Measurements from ENCODE around the gene SPRY4. TPM values are rescaled to one million over a fixed set of nuclear protein-coding genes. Genes with fewer than 3 reads are reported as not detected.

SPRY4 gene
- total RNA-seq, 1 experiment from 2014 or later, result 41.9 TPM

DNA sequence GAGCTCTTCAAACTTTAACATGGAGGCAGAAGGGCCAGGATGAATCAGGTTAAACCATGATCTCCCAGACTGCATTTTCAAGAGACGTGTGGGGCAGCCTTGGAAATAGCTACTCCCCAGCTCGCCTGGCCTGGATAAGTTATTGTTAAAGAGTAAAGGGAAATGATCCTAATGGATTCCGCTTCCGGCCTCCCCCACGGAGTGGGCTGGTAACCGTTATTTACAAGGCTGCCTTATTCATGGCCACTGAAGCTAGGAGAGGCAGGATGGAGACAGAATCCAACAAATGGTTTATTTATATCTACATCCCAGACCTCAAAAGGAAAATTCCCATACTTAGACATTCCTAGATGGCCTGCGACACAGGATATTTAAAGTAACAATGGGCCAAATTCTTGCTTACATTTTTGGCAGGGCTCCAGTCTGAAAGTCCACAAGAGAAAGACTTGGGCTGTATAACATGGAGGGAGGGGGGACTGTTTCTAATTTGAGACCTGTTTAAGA is 27.9 kb downstream of the SPRY4 start:
- no peak for DNase-seq (ENCODE audit: unreplicated experiment)
- no peak overlapping the region for H3K27ac Mint-ChIP-seq (ENCODE audit: low read depth, unreplicated experiment)
- peaks cover 11% of the 10 kb centered on the region for H3K4me1 Mint-ChIP-seq (ENCODE audit: insufficient read depth, unreplicated experiment)
- no peaks in the 10 kb centered on the region for H3K9me3 Mint-ChIP-seq (ENCODE audit: unreplicated experiment)
- POLR2A ChIA-PET, result interaction anchor here (1.0 kb wide), 1 partner anchor 15 kb away, joined by 3 read pairs; no protein-coding TSS in a partner anchor
- BruUV-seq (replicated peaks), result no TSS peak
- intact Hi-C loops (cut with micrococcal nuclease), result no loop called here
- TF ChIP-seq CTCF (IDR thresholded peaks at IDR 0.05; ENCODE audit: unreplicated experiment), result no peak
- no peaks in the 10 kb centered on the region for H3K27me3 Mint-ChIP-seq (ENCODE audit: insufficient read depth, unreplicated experiment)
- no peak overlapping the region for H3K4me3 Mint-ChIP-seq (ENCODE audit: unreplicated experiment)
- CTCF ChIA-PET, result interaction anchor here (0.6 to 1.4 kb wide), 6 partner anchors 10 to 375 kb away, joined by 3 to 5 read pairs (median 4); no protein-coding TSS in a partner anchor
- H3K36me3 Mint-ChIP-seq (ENCODE audit: insufficient read depth, unreplicated experiment), result no peaks in the 10 kb centered on the region

- no peaks in the 10 kb centered on the region for H3K27me3 Mint-ChIP-seq (ENCODE audit: insufficient read depth, unreplicated experiment)
- H3K27ac Mint-ChIP-seq (ENCODE audit: low read depth, unreplicated experiment), result no peak overlapping the region
- CTCF ChIA-PET, result interaction anchor here (0.6 to 1.4 kb wide), 7 partner anchors 11 to 374 kb away, joined by 3 to 4 read pairs (median 4); no protein-coding TSS in a partner anchor
- TF ChIP-seq CTCF (IDR thresholded peaks at IDR 0.05; ENCODE audit: unreplicated experiment), result no peak
- no peaks in the 10 kb centered on the region for H3K36me3 Mint-ChIP-seq (ENCODE audit: insufficient read depth, unreplicated experiment)
- POLR2A ChIA-PET, result interaction anchor here (0.5 to 1.0 kb wide), 2 partner anchors 15 to 259 kb away, joined by 3 read pairs; no protein-coding TSS in a partner anchor
- H3K4me1 Mint-ChIP-seq (ENCODE audit: insufficient read depth, unreplicated experiment), result peaks cover 5% of the 10 kb centered on the region
- intact Hi-C loops (cut with micrococcal nuclease), result no loop called here
- no peak for DNase-seq (ENCODE audit: unreplicated experiment)
- no peak overlapping the region for H3K4me3 Mint-ChIP-seq (ENCODE audit: unreplicated experiment)
- H3K9me3 Mint-ChIP-seq (ENCODE audit: unreplicated experiment), result no peaks in the 10 kb centered on the region
- BruUV-seq (replicated peaks), result no TSS peak
Observed at GRCh38 chr5:142295960-142296860, 28.6 kb downstream of the SPRY4 start.

DNA sequence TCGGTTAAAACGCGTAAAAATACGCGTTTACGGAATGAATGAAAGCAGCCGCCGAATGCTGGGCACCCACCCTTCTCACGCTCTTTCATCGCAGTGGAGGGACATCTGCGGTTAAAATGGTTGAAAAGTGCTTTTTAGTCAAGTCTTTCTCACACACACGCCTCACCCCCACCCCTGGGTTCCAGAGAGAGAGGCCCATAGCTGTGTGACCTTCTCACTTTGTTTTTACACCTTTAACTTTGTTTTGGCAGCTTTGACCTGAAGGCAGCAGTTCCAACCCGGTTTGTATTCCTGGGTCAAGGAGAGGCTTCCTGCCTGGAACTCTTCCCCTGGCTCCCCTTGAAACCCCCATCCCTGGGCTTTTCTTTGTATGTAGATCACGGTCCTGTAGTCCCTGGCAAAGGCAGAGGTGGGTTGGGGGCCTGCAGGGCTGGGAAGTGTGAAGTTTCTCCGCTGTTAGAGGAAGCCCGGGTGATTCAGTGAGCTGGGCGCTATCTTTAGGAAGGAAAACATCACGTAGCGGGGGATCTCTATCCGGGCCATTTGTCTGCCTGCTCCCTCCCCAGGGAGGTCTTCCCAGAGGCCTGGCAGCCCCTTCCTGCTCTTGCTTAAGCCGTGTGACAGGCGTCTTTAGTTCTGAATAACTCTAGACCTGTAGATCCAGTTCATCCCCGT is 29.6 kb downstream of the SPRY4 start:
- CTCF ChIA-PET, result interaction anchor here (0.6 to 1.4 kb wide), 3 partner anchors 28 to 254 kb away, joined by 4 read pairs; no protein-coding TSS in a partner anchor
- Mint-ChIP-seq H3K27me3 (ENCODE audit: insufficient read depth, unreplicated experiment) (no peaks in the 10 kb centered on the region), H3K27ac (ENCODE audit: low read depth, unreplicated experiment) (no peak overlapping the region), H3K9me3 (ENCODE audit: unreplicated experiment) (no peaks in the 10 kb centered on the region), H3K4me3 (ENCODE audit: unreplicated experiment) (no peak overlapping the region), H3K4me1 (ENCODE audit: insufficient read depth, unreplicated experiment) (peaks cover 5% of the 10 kb centered on the region), H3K36me3 (ENCODE audit: insufficient read depth, unreplicated experiment) (no peaks in the 10 kb centered on the region)
- no peak for TF ChIP-seq CTCF (IDR thresholded peaks at IDR 0.05; ENCODE audit: unreplicated experiment)
- no peak for DNase-seq (ENCODE audit: unreplicated experiment)
- POLR2A ChIA-PET, result no interaction called here
- no TSS peak for BruUV-seq (replicated peaks)
- intact Hi-C loops (cut with micrococcal nuclease), result no loop called here

DNA sequence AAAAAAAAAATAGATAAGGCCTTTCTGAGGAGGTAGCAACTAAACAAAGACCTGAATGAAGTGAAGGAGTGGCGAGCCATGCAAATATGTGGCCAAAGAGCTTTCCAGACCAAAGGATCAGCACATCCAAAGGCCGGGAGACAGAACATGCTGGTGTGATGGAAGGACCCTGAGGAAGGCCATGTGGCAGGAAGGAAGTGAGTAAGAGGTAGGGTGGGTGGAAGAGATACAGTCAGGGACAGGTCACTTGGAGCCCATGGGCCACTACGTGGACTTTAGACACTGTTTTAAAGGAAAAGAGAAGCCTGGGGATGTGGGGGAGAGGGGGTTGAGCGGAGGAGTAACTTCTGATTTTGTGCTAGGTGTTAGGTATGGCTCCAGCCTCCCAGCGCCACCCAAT is 31.3 kb downstream of the SPRY4 start:
- H3K27ac Mint-ChIP-seq (ENCODE audit: low read depth, unreplicated experiment), result no peak overlapping the region
- H3K36me3 Mint-ChIP-seq (ENCODE audit: insufficient read depth, unreplicated experiment), result no peaks in the 10 kb centered on the region
- H3K4me3 Mint-ChIP-seq (ENCODE audit: unreplicated experiment), result no peak overlapping the region
- DNase-seq (ENCODE audit: unreplicated experiment), result no peak
- peaks cover 5% of the 10 kb centered on the region for H3K4me1 Mint-ChIP-seq (ENCODE audit: insufficient read depth, unreplicated experiment)
- no peaks in the 10 kb centered on the region for H3K9me3 Mint-ChIP-seq (ENCODE audit: unreplicated experiment)
- no TSS peak for BruUV-seq (replicated peaks)
- ChIA-PET CTCF (no interaction called here), POLR2A (no interaction called here)
- intact Hi-C loops (cut with micrococcal nuclease), result no loop called here
- no peak for TF ChIP-seq CTCF (IDR thresholded peaks at IDR 0.05; ENCODE audit: unreplicated experiment)
- H3K27me3 Mint-ChIP-seq (ENCODE audit: insufficient read depth, unreplicated experiment), result no peaks in the 10 kb centered on the region
